T-cell (primary cell): ENCODE results near the gene TSPAN3. TPM values are rescaled to one million over a fixed set of nuclear protein-coding genes. Genes with fewer than 3 reads are reported as not detected.

Experiments used
- ATAC-seq, 4 experiments: fragments of 200-7000 bp in 3 of 4; fragments of 150-1000 bp in 1 of 4; cut with Tn5 transposase; replicated peaks in 1 of 4; 1 replicate in 3 of 4; 2 replicates in 1 of 4; pipeline ENCODE4 v1.10.0; 2021; ENCODE audit warnings: moderate library complexity in 3 of 4, mild to moderate bottlenecking in 2 of 4, moderate number of reproducible peaks in 1 of 4
- CTCF ChIA-PET, 2 donors: fragments of 300-600 bp; sonication (Branson Sonifier 250); formaldehyde crosslinking; loops; one replicate each; lab custom pipeline; 2022; ENCODE audit warnings: antibody characterized with exemption in 2 of 2; lab: Charles Lee
- POLR2A ChIA-PET, 2 donors: fragments of 300-600 bp; sonication (Branson Sonifier 250); formaldehyde crosslinking; loops; one replicate each; lab custom pipeline; 2022; ENCODE audit warnings: antibody characterized with exemption in 2 of 2; lab: Charles Lee
- DNase-seq, 35 experiments: peaks; one replicate each; pipeline versions ENCODE4 v3.0.0 to v3.0.0-alpha.2; 2013 to 2023
- H3K27ac ChIP-seq: one replicate; pipeline ENCODE4 v1.5.1; 2013; ENCODE audit warnings: low read length
- H3K27me3 ChIP-seq, 2 experiments: replicated peaks in 1 of 2; 1 replicate in 1 of 2; 2 replicates in 1 of 2; pipeline versions ENCODE4 v1.6.1 to v1.7.0; 2013; ENCODE audit warnings: low read length in 1 of 2, mixed read lengths in 1 of 2; ENCODE audit not compliant: control insufficient read depth in 2 of 2, insufficient read depth in 2 of 2; ENCODE audit errors: extremely low read depth in 1 of 2
- H3K36me3 ChIP-seq, 2 donors: 1 replicate in 1 of 2; 2 replicates in 1 of 2; pipeline versions ENCODE4 v1.6.1 to v1.7.0; 2013; ENCODE audit warnings: low read length in 1 of 2; ENCODE audit not compliant: control insufficient read depth in 2 of 2, insufficient read depth in 1 of 2; ENCODE audit errors: extremely low read depth in 1 of 2
- H3K4me1 ChIP-seq, 2 experiments: 1 replicate in 1 of 2; 2 replicates in 1 of 2; pipeline versions ENCODE4 v1.6.1 to v1.7.0; 2013; ENCODE audit warnings: low read length in 2 of 2, mixed read lengths in 1 of 2; ENCODE audit not compliant: insufficient read depth in 2 of 2, control insufficient read depth in 1 of 2; ENCODE audit errors: extremely low read depth in 1 of 2
- H3K4me3 ChIP-seq, 2 donors: 1 replicate in 1 of 2; 2 replicates in 1 of 2; pipeline versions ENCODE4 v1.5.1 to v1.7.0; 2013; ENCODE audit warnings: mild to moderate bottlenecking in 2 of 2, low read length in 1 of 2, moderate library complexity in 1 of 2; ENCODE audit not compliant: control insufficient read depth in 1 of 2; ENCODE audit errors: extremely low read depth in 1 of 2
- H3K9me3 ChIP-seq: 2 replicates; pipeline ENCODE4 v1.7.0; 2013
- H3K27ac Mint-ChIP-seq, 2 donors: one replicate each; pipeline ENCODE4 v1.8.0; 2020 to 2021; ENCODE audit warnings: mild to moderate bottlenecking in 2 of 2, mixed read lengths in 2 of 2
- H3K27me3 Mint-ChIP-seq, 2 donors: one replicate each; pipeline ENCODE4 v1.8.0; 2021 to 2022; ENCODE audit warnings: mixed read lengths in 2 of 2
- H3K36me3 Mint-ChIP-seq: one replicate; pipeline ENCODE4 v1.8.0; 2021; ENCODE audit warnings: mixed read lengths
- H3K4me1 Mint-ChIP-seq, 3 donors: one replicate each; pipeline ENCODE4 v1.8.0; 2020 to 2022; ENCODE audit warnings: mixed read lengths in 3 of 3, mild to moderate bottlenecking in 1 of 3
- H3K4me3 Mint-ChIP-seq, 3 donors: one replicate each; pipeline ENCODE4 v1.8.0; 2020 to 2022; ENCODE audit warnings: mild to moderate bottlenecking in 3 of 3, mixed read lengths in 3 of 3, moderate library complexity in 3 of 3
- H3K9me3 Mint-ChIP-seq, 3 donors: one replicate each; pipeline ENCODE4 v1.8.0; 2020 to 2022; ENCODE audit warnings: mixed read lengths in 3 of 3
- WGBS: methylation state at CpG from one replicate; pipeline ENCODE4 v1.1.5; 2013; ENCODE audit warnings: missing lambda C conversion rate; ENCODE audit not compliant: insufficient coverage; 5-methylcytosine and 5-hydroxymethylcytosine counted together
- total RNA-seq, 35 experiments: library from RNA in 6 of 35; stranded (reverse) in 6 of 35; fragments of 120-200 nt in 1 of 35; gene quantifications; one replicate each; pipeline versions ENCODE4 v1.2.1 to v1.2.4 and lab custom pipeline; 2013 to 2026

TSPAN3 gene
- total RNA-seq, 5 donors from 2014 or later (not counting 1 experiment from before 2014, with no cell fraction given), result 12.7 to 26.3 (median 25.0) TPM

DNA sequence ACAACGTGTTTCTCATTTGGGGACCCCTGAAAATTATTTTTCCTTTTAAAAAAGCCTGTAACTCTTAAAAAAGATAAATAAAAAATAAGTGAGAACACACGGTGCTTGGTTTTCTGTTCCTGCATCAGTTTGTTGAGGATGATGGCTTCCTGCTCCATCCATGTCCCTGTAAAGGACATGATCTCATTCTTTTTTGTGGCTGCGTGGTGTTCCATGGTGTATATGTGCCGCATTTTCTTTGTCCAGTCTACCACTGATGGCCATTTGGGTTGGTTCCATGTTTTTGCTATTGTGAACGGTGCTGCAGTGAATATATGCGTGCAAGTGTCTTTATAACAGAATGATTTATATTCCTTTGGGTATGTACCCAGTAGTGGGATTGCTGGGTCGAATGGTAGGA is 2.3 kb downstream of the TSPAN3 start:
- Mint-ChIP-seq H3K36me3 (no peaks in the 10 kb centered on the region), H3K27ac (no peak overlapping the region), H3K9me3 (no peaks in the 10 kb centered on the region), H3K4me1 (peaks cover 33 to 48% (median 43%) of the 10 kb centered on the region in 3 donors), H3K4me3 (no peak overlapping the region), H3K27me3 (no peaks in the 10 kb centered on the region)
- H3K4me3 ChIP-seq, result no peak overlapping the region
- WGBS, result no CpG with 5 or more reads among the region's 7 CpGs
- no peaks in the 10 kb centered on the region for H3K9me3 ChIP-seq
- peaks cover 9 to 16% of the 10 kb centered on the region in 2 experiments for H3K4me1 ChIP-seq
- ChIA-PET CTCF (interaction anchor here in 1 of 2 donors (0.7 kb wide), 1 partner anchor 70 kb away, joined by 3 read pairs; no protein-coding TSS in a partner anchor), POLR2A (interaction anchor here (0.5 to 0.7 kb wide), 2 partner anchors 18 to 1231 kb away, joined by 3 to 4 read pairs; no protein-coding TSS in a partner anchor)
- no peaks in the 10 kb centered on the region for H3K27me3 ChIP-seq
- H3K36me3 ChIP-seq, result no peaks in the 10 kb centered on the region
- DNase-seq (no peak), ATAC-seq (no peak)
- no peak overlapping the region for H3K27ac ChIP-seq

DNA sequence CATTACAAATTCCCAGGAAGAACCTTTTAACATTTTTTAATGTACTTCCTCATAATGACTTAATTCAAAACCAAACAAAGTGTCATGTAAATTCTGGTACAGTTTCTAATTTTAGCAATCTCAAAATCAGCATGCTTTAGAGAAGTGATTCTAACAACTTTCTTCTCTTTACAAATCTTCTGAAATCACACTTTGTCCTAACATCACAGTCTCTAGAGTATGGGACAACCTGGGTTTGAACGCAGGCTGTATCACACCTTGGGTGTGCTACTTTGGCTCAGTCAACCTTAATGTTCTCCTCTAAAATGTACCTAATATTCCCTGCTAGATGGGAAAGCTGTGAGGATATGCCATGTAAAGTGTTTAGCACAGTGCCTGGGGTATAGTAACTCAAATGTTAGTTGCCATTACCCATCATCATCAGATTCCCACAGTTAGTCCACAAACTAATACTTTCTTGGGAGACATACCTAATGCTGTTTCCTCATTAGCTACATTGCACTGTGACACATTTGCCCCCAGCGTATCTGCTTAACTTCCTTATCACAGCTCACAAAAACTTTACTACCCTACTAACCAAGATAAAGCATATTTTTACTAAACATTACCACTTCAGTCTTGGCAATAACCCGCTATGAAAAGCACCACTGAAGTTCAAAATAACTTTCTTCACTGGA is 3.1 kb downstream of the TSPAN3 start:
- no peak overlapping the region for H3K4me3 Mint-ChIP-seq
- H3K36me3 Mint-ChIP-seq, result no peaks in the 10 kb centered on the region
- no peak for ATAC-seq
- no peaks in the 10 kb centered on the region for H3K9me3 ChIP-seq
- H3K27ac Mint-ChIP-seq, result no peak overlapping the region
- no peak overlapping the region for H3K27ac ChIP-seq
- no peaks in the 10 kb centered on the region for H3K27me3 ChIP-seq
- peaks cover 9 to 16% of the 10 kb centered on the region in 2 experiments for H3K4me1 ChIP-seq
- DNase-seq, result no peak
- no peaks in the 10 kb centered on the region for H3K9me3 Mint-ChIP-seq
- 100% methylated on average over 1 of the region's 3 CpGs for WGBS
- H3K27me3 Mint-ChIP-seq, result no peaks in the 10 kb centered on the region
- H3K36me3 ChIP-seq, result no peaks in the 10 kb centered on the region
- ChIA-PET CTCF (no interaction called here), POLR2A (interaction anchor here (0.5 to 0.7 kb wide), 2 partner anchors 17 to 69 kb away, joined by 3 to 4 read pairs; no protein-coding TSS in a partner anchor)
- peaks cover 33 to 48% (median 43%) of the 10 kb centered on the region in 3 donors for H3K4me1 Mint-ChIP-seq
- no peak overlapping the region for H3K4me3 ChIP-seq

DNA sequence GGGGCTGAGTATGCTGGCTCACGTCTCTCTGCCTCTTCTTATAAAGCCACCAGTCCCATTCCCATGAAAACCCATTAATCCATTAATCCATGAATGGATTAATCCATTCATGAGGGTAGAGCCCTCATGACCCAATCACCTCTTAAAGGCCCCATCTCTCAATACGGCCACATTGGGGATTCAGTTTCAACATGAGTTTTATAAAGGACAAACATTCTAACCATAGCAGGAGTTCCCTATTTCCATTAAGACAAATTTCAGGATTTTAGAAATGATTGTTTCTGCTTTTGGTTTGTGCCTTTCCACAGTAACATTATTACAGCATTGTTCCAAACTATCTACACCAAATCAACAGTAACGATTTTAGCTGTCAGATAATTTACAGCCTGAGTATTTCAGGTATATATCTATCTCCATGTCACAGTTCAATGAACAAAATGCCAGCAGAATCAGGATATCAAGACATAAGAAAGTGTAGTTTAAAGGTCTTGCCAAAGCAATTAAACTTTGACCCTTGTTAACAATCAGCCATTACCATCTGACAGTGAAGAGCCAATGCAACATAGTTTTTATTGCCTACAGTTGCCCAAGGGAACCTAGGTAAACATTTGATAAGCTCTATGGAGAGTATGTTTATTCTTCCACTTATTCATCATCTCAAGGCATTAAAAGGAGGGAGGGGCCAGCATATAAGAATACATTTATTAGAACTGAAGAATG is 3.8 kb downstream of the TSPAN3 start:
- no peak overlapping the region for H3K4me3 ChIP-seq
- Mint-ChIP-seq H3K27ac (no peak overlapping the region), H3K4me1 (peaks cover 33 to 47% (median 42%) of the 10 kb centered on the region in 3 donors), H3K9me3 (no peaks in the 10 kb centered on the region), H3K36me3 (no peaks in the 10 kb centered on the region), H3K4me3 (no peak overlapping the region), H3K27me3 (no peaks in the 10 kb centered on the region)
- peaks cover 9 to 16% of the 10 kb centered on the region in 2 experiments for H3K4me1 ChIP-seq
- H3K36me3 ChIP-seq, result no peaks in the 10 kb centered on the region
- no peak overlapping the region for H3K27ac ChIP-seq
- H3K27me3 ChIP-seq, result no peaks in the 10 kb centered on the region
- ATAC-seq, result no peak
- ChIA-PET CTCF (interaction anchor here in 1 of 2 donors (0.7 kb wide), 1 partner anchor 9 kb away, joined by 7 read pairs; no protein-coding TSS in a partner anchor), POLR2A (interaction anchor here in 1 of 2 donors (0.7 kb wide), 1 partner anchor 73 kb away, joined by 11 read pairs; no protein-coding TSS in a partner anchor)
- no peak for DNase-seq
- no CpG with 5 or more reads among the region's 3 CpGs for WGBS
- H3K9me3 ChIP-seq, result no peaks in the 10 kb centered on the region

DNA sequence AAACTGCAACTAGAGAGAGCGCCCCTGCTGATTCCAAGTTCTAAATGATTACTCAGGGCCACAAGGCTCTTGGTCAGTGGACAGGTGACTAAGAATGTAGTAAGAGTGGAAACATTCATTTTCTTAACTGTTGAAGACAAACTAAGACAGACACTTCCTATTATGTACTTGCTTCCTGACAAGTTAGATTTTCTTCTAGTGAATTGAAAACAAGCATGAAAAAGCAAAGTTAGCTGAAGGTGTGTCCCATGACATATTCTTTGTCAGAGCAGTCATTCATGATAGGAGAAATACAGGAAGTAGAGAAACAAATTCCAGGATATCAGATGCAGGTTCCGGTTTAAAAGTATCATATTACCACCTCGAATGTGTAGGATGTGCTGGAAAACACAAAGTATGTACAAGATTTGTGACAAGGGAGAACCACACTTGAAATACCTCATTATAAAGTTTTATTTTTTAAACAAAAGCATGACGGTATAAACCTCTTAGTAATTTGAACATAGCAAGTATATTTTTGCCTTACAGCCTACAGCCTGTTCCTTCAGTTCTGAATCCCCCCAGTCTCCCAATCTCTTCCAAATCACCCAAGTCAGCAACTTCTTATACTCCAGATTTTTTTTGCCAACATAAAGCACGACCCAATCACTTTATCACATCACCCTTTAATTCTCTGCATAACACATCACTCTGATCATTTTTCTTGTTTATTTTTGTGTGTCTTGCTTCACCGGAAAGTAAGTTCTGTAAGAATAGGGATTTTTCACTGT is 6.2 kb downstream of the TSPAN3 start:
- Histone ChIP-seq H3K4me3 (no peak overlapping the region), H3K4me1 (peaks cover 4 to 9% of the 10 kb centered on the region in 2 experiments), H3K36me3 (no peaks in the 10 kb centered on the region), H3K27ac (no peak overlapping the region), H3K27me3 (no peaks in the 10 kb centered on the region), H3K9me3 (no peaks in the 10 kb centered on the region)
- Mint-ChIP-seq H3K36me3 (no peaks in the 10 kb centered on the region), H3K4me1 (peaks cover 28 to 48% (median 37%) of the 10 kb centered on the region in 3 donors), H3K9me3 (no peaks in the 10 kb centered on the region), H3K27ac (no peak overlapping the region), H3K27me3 (no peaks in the 10 kb centered on the region), H3K4me3 (no peak overlapping the region)
- WGBS, result 100% methylated on average over 1 of the region's 6 CpGs
- DNase-seq, result no peak
- ATAC-seq, result no peak
- ChIA-PET CTCF (no interaction called here), POLR2A (no interaction called here)

DNA sequence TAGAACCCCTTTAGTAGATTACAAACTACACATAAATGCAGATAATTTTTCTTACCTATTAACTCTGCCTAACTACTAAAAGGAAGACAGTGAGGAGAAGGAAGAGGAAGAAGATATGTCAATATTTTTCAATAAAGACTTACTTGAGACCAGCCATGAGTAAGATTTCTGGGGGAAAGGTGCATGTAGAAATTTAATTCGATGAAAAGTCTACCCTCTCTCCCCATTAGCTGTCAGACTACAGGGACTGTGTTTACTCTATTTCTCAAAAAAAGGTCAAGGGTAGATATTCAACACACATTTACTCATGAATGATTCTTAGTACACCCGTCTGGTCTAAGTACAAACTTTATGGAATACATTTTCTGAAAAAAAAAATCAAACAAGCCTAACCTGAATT is 6.8 kb downstream of the TSPAN3 start:
- Mint-ChIP-seq H3K9me3 (no peaks in the 10 kb centered on the region), H3K4me3 (no peak overlapping the region), H3K27me3 (no peaks in the 10 kb centered on the region), H3K27ac (no peak overlapping the region), H3K4me1 (peaks cover 29 to 47% (median 35%) of the 10 kb centered on the region in 3 donors), H3K36me3 (no peaks in the 10 kb centered on the region)
- Histone ChIP-seq H3K4me3 (no peak overlapping the region), H3K4me1 (peaks cover 0 to 7% of the 10 kb centered on the region in 2 experiments), H3K9me3 (no peaks in the 10 kb centered on the region), H3K27me3 (no peaks in the 10 kb centered on the region), H3K36me3 (no peaks in the 10 kb centered on the region), H3K27ac (no peak overlapping the region)
- no peak for DNase-seq
- no peak for ATAC-seq
- POLR2A ChIA-PET, result no interaction called here
- CTCF ChIA-PET, result no interaction called here
- WGBS, result no CpG with 5 or more reads among the region's 2 CpGs

DNA sequence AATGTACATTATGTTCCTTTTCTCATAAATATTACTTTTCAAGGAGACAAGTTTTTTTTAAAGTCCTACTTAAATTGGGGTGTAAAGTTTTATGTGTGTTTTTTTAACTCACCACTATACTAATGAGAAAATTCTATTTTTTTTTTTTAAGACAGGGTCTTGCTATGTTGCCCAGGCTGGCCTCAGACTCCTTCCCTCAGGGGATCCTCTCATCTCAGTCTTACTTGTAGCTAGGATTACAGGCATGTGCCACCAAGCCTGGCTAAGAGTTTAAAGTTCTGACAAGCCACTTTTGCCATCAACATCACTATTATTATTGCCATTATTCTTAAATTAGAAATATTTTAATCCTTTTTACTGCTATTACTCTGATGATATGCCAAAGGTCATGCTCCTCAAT is 7.7 kb downstream of the TSPAN3 start:
- no peaks in the 10 kb centered on the region for H3K27me3 Mint-ChIP-seq
- no peak for ATAC-seq
- H3K36me3 Mint-ChIP-seq, result no peaks in the 10 kb centered on the region
- peaks cover 27 to 48% (median 35%) of the 10 kb centered on the region in 3 donors for H3K4me1 Mint-ChIP-seq
- DNase-seq, result no peak
- H3K4me3 ChIP-seq, result no peak overlapping the region
- H3K9me3 Mint-ChIP-seq, result no peaks in the 10 kb centered on the region
- peaks cover 0 to 7% of the 10 kb centered on the region in 2 experiments for H3K4me1 ChIP-seq
- H3K27ac Mint-ChIP-seq, result no peak overlapping the region
- H3K9me3 ChIP-seq, result no peaks in the 10 kb centered on the region
- POLR2A ChIA-PET, result no interaction called here
- no peaks in the 10 kb centered on the region for H3K36me3 ChIP-seq
- no peak overlapping the region for H3K4me3 Mint-ChIP-seq
- H3K27me3 ChIP-seq, result no peaks in the 10 kb centered on the region
- no peak overlapping the region for H3K27ac ChIP-seq
- CTCF ChIA-PET, result no interaction called here
